Vagina (tissue), 2 donors: Measurements from ENCODE around the gene SCARB1.
A peak's percentile ranks its signal among the peaks of the same experiment; 100 is the strongest.

ENCODE experiments used
- CTCF ChIP-seq, 3 experiments: fragments of 450-650 bp in 2 of 3; fragments of 200-600 bp in 1 of 3; sonication (generic) in 1 of 3; IDR thresholded peaks; one replicate each; pipeline ENCODE4 v1.5.1; 2017 to 2019; ENCODE audit warnings: antibody characterized with exemption in 3 of 3, mild to moderate bottlenecking in 2 of 3, moderate library complexity in 2 of 3
- POLR2A ChIP-seq, 2 donors: fragments of 450-650 bp; IDR thresholded peaks; one replicate each; pipeline ENCODE4 v1.6.1; 2017; ENCODE audit warnings: antibody characterized with exemption in 2 of 2, mild to moderate bottlenecking in 2 of 2, moderate library complexity in 2 of 2
- POLR2AphosphoS5 ChIP-seq, 2 donors: sonication (generic); formaldehyde crosslinking; IDR thresholded peaks; one replicate each; pipeline ENCODE4 v1.9.0; 2017; ENCODE audit warnings: antibody characterized with exemption in 2 of 2, mild to moderate bottlenecking in 2 of 2, low read depth in 1 of 2; ENCODE audit not compliant: insufficient read depth in 1 of 2

GRCh38 chr12:124837958-124838803, 25.5 kb downstream of the SCARB1 start:
- no peak for TF ChIP-seq POLR2A (IDR thresholded peaks at IDR 0.05)
- no peak for TF ChIP-seq CTCF (IDR thresholded peaks at IDR 0.05)
- peak in 1 of 2 donors; percentile 37 for TF ChIP-seq POLR2AphosphoS5 (IDR thresholded peaks at IDR 0.05; ENCODE audit: insufficient read depth in 1 of 2, low read depth in 1 of 2)
